Activated B cell treated with CpG ODN at 0.5 μM for 24 hours (primary cell): ENCODE data around the gene FXR2. TPM values are rescaled to one million over a fixed set of nuclear protein-coding genes. Genes with fewer than 3 reads are reported as not detected.
"Not testable (repeated sequence)": the region's sequence is repeated elsewhere in the genome, so short reads cannot be mapped to it uniquely, and the experiment has no call there.

Experiments
- ATAC-seq: fragments of 200-7000 bp; cut with Tn5 transposase; one replicate; pipeline ENCODE4 v1.10.0; 2021; ENCODE audit warnings: low read depth, mild to moderate bottlenecking, moderate library complexity
- CTCF ChIA-PET: fragments of 350-600 bp; sonication (Branson Sonifier 250); formaldehyde crosslinking; loops from one replicate; lab custom pipeline; 2021; ENCODE audit warnings: antibody characterized with exemption; lab: Charles Lee
- POLR2A ChIA-PET: fragments of 350-600 bp; sonication (Branson Sonifier 250); formaldehyde crosslinking; loops from one replicate; lab custom pipeline; 2021; ENCODE audit warnings: antibody characterized with exemption; lab: Charles Lee
- DNase-seq: peaks from one replicate; pipeline ENCODE4 v3.0.0; 2022
- H3K27ac Mint-ChIP-seq: one replicate; pipeline ENCODE4 v1.8.0; 2020; ENCODE audit warnings: mixed read lengths
- H3K27me3 Mint-ChIP-seq: one replicate; pipeline ENCODE4 v1.8.0; 2021; ENCODE audit warnings: mixed read lengths
- H3K36me3 Mint-ChIP-seq: one replicate; pipeline ENCODE4 v1.8.0; 2021; ENCODE audit warnings: low read depth, mixed read lengths
- H3K4me1 Mint-ChIP-seq: one replicate; pipeline ENCODE4 v1.8.0; 2021; ENCODE audit warnings: mixed read lengths
- H3K4me3 Mint-ChIP-seq: one replicate; pipeline ENCODE4 v1.8.0; 2020; ENCODE audit warnings: mild to moderate bottlenecking, mixed read lengths
- H3K9me3 Mint-ChIP-seq: one replicate; pipeline ENCODE4 v1.8.0; 2020; ENCODE audit warnings: mixed read lengths
- CTCF ChIP-seq: fragments of 200-600 bp; IDR thresholded peaks from one replicate; pipeline ENCODE4 v1.8.0; 2022; ENCODE audit warnings: antibody characterized with exemption, mild to moderate bottlenecking
- intact Hi-C: fragments of 100-400 bp; cut with micrococcal nuclease; formaldehyde crosslinking; loops from one replicate; pipeline ENCODE4 v1.15.1; 2024
- total RNA-seq: library from RNA; stranded (reverse); gene quantifications from 2 replicates; pipeline ENCODE4 v1.2.3, GENCODE V29; 2022

The FXR2 gene
- total RNA-seq, 1 donor from 2014 or later: 32.4 TPM

GRCh38 chr17:7612294-7612640 lies 2.4 kb downstream of the FXR2 start:
- DNase-seq (no peak), ATAC-seq (no peak)
- Mint-ChIP-seq H3K27me3 (no peaks in the 10 kb centered on the region), H3K9me3 (no peaks in the 10 kb centered on the region), H3K27ac (no peak overlapping the region), H3K36me3 (peaks cover 22% of the 10 kb centered on the region), H3K4me3 (peak overlapping the region; percentile 44), H3K4me1 (peaks cover 40% of the 10 kb centered on the region)
- ChIA-PET CTCF (interaction anchor here (1.5 kb wide), 1 partner anchor 23 kb away, joined by 4 read pairs; no protein-coding TSS in a partner anchor), POLR2A (interaction anchor here (0.6 to 6.1 kb wide), 3 partner anchors 32 to 492 kb away, joined by 3 to 109 read pairs (median 6); partner anchors contain the start of genes TP53 and WRAP53)
- TF ChIP-seq CTCF: no peak
- intact Hi-C loops: no loop called here

GRCh38 chr17:7611635-7612293 lies 2.9 kb downstream of the FXR2 start:
- intact Hi-C loops: no loop called here
- H3K9me3 Mint-ChIP-seq: no peaks in the 10 kb centered on the region
- POLR2A ChIA-PET: interaction anchor here (6.1 kb wide), 1 partner anchor 76 kb away, joined by 109 read pairs; the partner anchor contains the start of genes TP53 and WRAP53
- H3K27ac Mint-ChIP-seq: no peak overlapping the region
- peaks cover 40% of the 10 kb centered on the region for H3K4me1 Mint-ChIP-seq
- H3K36me3 Mint-ChIP-seq: peaks cover 22% of the 10 kb centered on the region
- no peaks in the 10 kb centered on the region for H3K27me3 Mint-ChIP-seq
- CTCF ChIA-PET: interaction anchor here (1.5 kb wide), 1 partner anchor 23 kb away, joined by 4 read pairs; no protein-coding TSS in a partner anchor
- ATAC-seq (no peak), DNase-seq (no peak)
- peak overlapping the region; percentile 44 for H3K4me3 Mint-ChIP-seq
- no peak for TF ChIP-seq CTCF

GRCh38 chr17:7610641-7611040 lies 4.1 kb downstream of the FXR2 start:
- no peak overlapping the region for H3K27ac Mint-ChIP-seq
- H3K27me3 Mint-ChIP-seq: no peaks in the 10 kb centered on the region
- no peak for ATAC-seq
- H3K4me1 Mint-ChIP-seq: peaks cover 40% of the 10 kb centered on the region
- ChIA-PET POLR2A (interaction anchor here (0.6 kb wide), 1 partner anchor 20 kb away, joined by 6 read pairs; no protein-coding TSS in a partner anchor), CTCF (interaction anchor here (3.0 kb wide), 1 partner anchor 22 kb away, joined by 10 read pairs; no protein-coding TSS in a partner anchor)
- intact Hi-C loops: no loop called here
- peaks cover 29% of the 10 kb centered on the region for H3K36me3 Mint-ChIP-seq
- H3K9me3 Mint-ChIP-seq: no peaks in the 10 kb centered on the region
- DNase-seq: no peak
- no peak overlapping the region for H3K4me3 Mint-ChIP-seq
- no peak for TF ChIP-seq CTCF

- ChIA-PET CTCF (no interaction called here), POLR2A (no interaction called here)
- Mint-ChIP-seq H3K4me3 (no peak overlapping the region), H3K9me3 (no peaks in the 10 kb centered on the region), H3K27ac (no peak overlapping the region), H3K36me3 (peaks cover 62% of the 10 kb centered on the region), H3K27me3 (no peaks in the 10 kb centered on the region), H3K4me1 (peaks cover 12% of the 10 kb centered on the region)
- no peak for ATAC-seq
- intact Hi-C loops: no loop called here
- DNase-seq: no peak
- TF ChIP-seq CTCF: no peak
Measured at GRCh38 chr17:7606280-7606679, 8.4 kb downstream of the FXR2 start.

- ATAC-seq, POLR2A ChIA-PET, H3K27ac Mint-ChIP-seq, H3K4me1 Mint-ChIP-seq, H3K4me3 Mint-ChIP-seq, intact Hi-C loops, H3K9me3 Mint-ChIP-seq, CTCF ChIA-PET, DNase-seq, H3K27me3 Mint-ChIP-seq: not testable (repeated sequence)
- H3K36me3 Mint-ChIP-seq: peaks cover 83% of the 10 kb centered on the region
Measured at GRCh38 chr17:7597561-7597960, 17.1 kb downstream of the FXR2 start.
